Raji (cell line): ENCODE results near the gene ANKLE1.

Experiments used
- POLR2A ChIP-seq: IDR thresholded peaks from 2 replicates; pipeline ENCODE4 v1.6.1; 2011; ENCODE audit warnings: low read depth, low read length, control low read depth; ENCODE audit not compliant: insufficient read depth

The ANKLE1 gene

GRCh38 chr19:17263712-17264640, 17.7 kb upstream of the ANKLE1 start:
- TF ChIP-seq POLR2A = no peak

GRCh38 chr19:17264641-17264979, 17.1 kb upstream of the ANKLE1 start, which contains the start of gene USHBP1:
USHBP1 (minus strand) TSS chr19:17264745; CDS start chr19:17264299, 446 bp downstream.
- no peak for TF ChIP-seq POLR2A

- no peak for TF ChIP-seq POLR2A
These were observed 15.7 kb upstream of the ANKLE1 start for GRCh38 chr19:17266026-17266425.

GRCh38 chr19:17266589-17266974, 15.1 kb upstream of the ANKLE1 start:
- peak; percentile 40; the same call in 1 of the 2 replicates for TF ChIP-seq POLR2A

GRCh38 chr19:17266975-17267788, 14.5 kb upstream of the ANKLE1 start, which contains the start of gene BABAM1:
BABAM1 (plus strand) TSS chr19:17267443; CDS start chr19:17268807, 1,364 bp downstream.
- TF ChIP-seq POLR2A = peak; percentile 78

GRCh38 chr19:17268754-17269153, 12.9 kb upstream of the ANKLE1 start:
- no peak for TF ChIP-seq POLR2A

- TF ChIP-seq POLR2A = no peak
These were observed 6.1 kb upstream of the ANKLE1 start for GRCh38 chr19:17275441-17276175.

- no peak for TF ChIP-seq POLR2A
These were observed 2.3 kb upstream of the ANKLE1 start for GRCh38 chr19:17279436-17279835.

- peak; percentile 72 for TF ChIP-seq POLR2A
These were observed 906 bp downstream of the ANKLE1 start for GRCh38 chr19:17282488-17283125.

- no peak for TF ChIP-seq POLR2A
These were observed 1.8 kb downstream of the ANKLE1 start for GRCh38 chr19:17283504-17283996.

GRCh38 chr19:17285415-17286135, 3.9 kb downstream of the ANKLE1 start:
- no peak for TF ChIP-seq POLR2A

GRCh38 chr19:17286263-17286662, 4.6 kb downstream of the ANKLE1 start:
- TF ChIP-seq POLR2A = no peak

GRCh38 chr19:17286752-17287151, 5.1 kb downstream of the ANKLE1 start:
- no peak for TF ChIP-seq POLR2A

GRCh38 chr19:17289489-17289888, 7.8 kb downstream of the ANKLE1 start:
- no peak for TF ChIP-seq POLR2A
